Effector memory CD8-positive, alpha-beta T cell (primary cell): ENCODE data around the gene ADAMTS2.

Source experiments
- ATAC-seq: fragments of 150-1000 bp; cut with Tn5 transposase; replicated peaks from 2 replicates; pipeline ENCODE4 v1.10.0; 2021; ENCODE audit warnings: mild to moderate bottlenecking, moderate library complexity
- DNase-seq, 3 experiments: peaks; one replicate each; pipeline ENCODE4 v3.0.0; 2021
- H3K27ac Mint-ChIP-seq, 2 donors: one replicate each; pipeline ENCODE4 v1.8.0; 2022; ENCODE audit warnings: mild to moderate bottlenecking in 2 of 2, mixed read lengths in 2 of 2, moderate library complexity in 2 of 2
- H3K27me3 Mint-ChIP-seq, 2 donors: one replicate each; pipeline ENCODE4 v1.8.0; 2022; ENCODE audit warnings: mixed read lengths in 2 of 2
- H3K36me3 Mint-ChIP-seq: one replicate; pipeline ENCODE4 v1.8.0; 2022; ENCODE audit warnings: mild to moderate bottlenecking, moderate library complexity, mixed read lengths; ENCODE audit not compliant: insufficient read depth
- H3K4me1 Mint-ChIP-seq, 2 donors: one replicate each; pipeline ENCODE4 v1.8.0; 2022; ENCODE audit warnings: low read depth in 2 of 2, mixed read lengths in 2 of 2
- H3K4me3 Mint-ChIP-seq, 2 donors: one replicate each; pipeline ENCODE4 v1.8.0; 2022; ENCODE audit warnings: mild to moderate bottlenecking in 2 of 2, mixed read lengths in 2 of 2, moderate library complexity in 2 of 2
- H3K9me3 Mint-ChIP-seq, 2 donors: one replicate each; pipeline ENCODE4 v1.8.0; 2022; ENCODE audit warnings: mixed read lengths in 2 of 2

The ADAMTS2 gene

GRCh38 chr5:179311091-179311470 lies 34.2 kb downstream of the ADAMTS2 start:
- Mint-ChIP-seq H3K36me3 (no peaks in the 10 kb centered on the region), H3K4me3 (no peak overlapping the region), H3K27me3 (peaks cover 21 to 63% of the 10 kb centered on the region in 2 donors), H3K27ac (no peak overlapping the region), H3K9me3 (no peaks in the 10 kb centered on the region), H3K4me1 (no peaks in the 10 kb centered on the region)
- ATAC-seq: no peak
- no peak for DNase-seq

GRCh38 chr5:179310439-179311090 lies 34.7 kb downstream of the ADAMTS2 start:
- no peak overlapping the region for H3K4me3 Mint-ChIP-seq
- no peaks in the 10 kb centered on the region for H3K4me1 Mint-ChIP-seq
- DNase-seq (no peak), ATAC-seq (no peak)
- no peaks in the 10 kb centered on the region for H3K9me3 Mint-ChIP-seq
- H3K36me3 Mint-ChIP-seq: no peaks in the 10 kb centered on the region
- no peak overlapping the region for H3K27ac Mint-ChIP-seq
- H3K27me3 Mint-ChIP-seq: peaks cover 16 to 58% of the 10 kb centered on the region in 2 donors

DNA sequence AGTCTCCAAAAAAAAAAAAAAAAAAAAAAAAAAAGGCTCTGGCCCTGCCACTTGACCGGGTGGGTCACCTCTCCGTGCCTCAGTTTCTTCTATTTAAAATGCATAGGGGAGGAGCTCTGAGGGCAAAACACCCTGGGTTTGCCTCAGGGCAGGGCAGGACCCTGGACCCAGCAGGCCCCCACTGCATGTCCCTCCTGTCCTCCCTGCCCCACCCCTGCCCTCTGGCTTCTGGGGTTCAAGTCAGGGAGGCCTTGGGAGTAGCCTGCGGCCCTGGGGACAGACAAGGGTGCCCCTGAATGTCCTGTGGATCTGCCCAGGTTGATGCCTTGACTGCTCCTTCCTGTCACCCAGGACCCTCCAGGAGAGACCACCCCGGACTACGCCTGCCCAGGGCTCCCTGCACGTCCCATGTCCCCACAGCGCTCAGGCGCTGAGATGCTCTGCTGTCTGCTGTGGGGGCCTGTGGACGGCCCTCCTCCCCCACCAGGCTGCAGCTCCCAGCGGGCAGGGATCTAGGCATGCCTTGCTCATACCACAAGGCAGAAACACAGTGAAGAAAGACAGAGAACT lies 35.4 kb downstream of the ADAMTS2 start:
- no peaks in the 10 kb centered on the region for H3K36me3 Mint-ChIP-seq
- no peak for ATAC-seq

DNA sequence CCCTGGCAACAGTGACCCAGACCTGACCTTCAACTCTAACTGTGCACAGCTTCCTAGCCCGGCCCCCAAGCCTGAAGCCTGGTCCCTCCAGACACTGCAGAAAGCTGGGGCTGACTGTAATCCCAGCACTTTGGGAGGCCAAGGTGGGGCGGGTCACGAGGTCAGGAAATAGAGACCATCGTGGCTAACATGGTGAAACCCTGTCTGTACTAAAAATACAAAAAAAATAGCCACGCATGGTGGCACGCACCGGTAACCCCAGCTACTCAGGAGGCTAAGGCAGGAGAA lies 35.9 kb downstream of the ADAMTS2 start:
- no peak overlapping the region for H3K4me3 Mint-ChIP-seq
- no peaks in the 10 kb centered on the region for H3K36me3 Mint-ChIP-seq
- peaks cover 5 to 46% of the 10 kb centered on the region in 2 donors for H3K27me3 Mint-ChIP-seq
- H3K9me3 Mint-ChIP-seq: peaks cover 0 to 4% of the 10 kb centered on the region in 2 donors
- no peak overlapping the region for H3K27ac Mint-ChIP-seq
- no peak for DNase-seq
- H3K4me1 Mint-ChIP-seq: no peaks in the 10 kb centered on the region
- no peak for ATAC-seq

More for the DNA sequence above, 35.4 kb downstream of the ADAMTS2 start:
- Mint-ChIP-seq H3K9me3 (no peaks in the 10 kb centered on the region), H3K27me3 (peaks cover 10 to 51% of the 10 kb centered on the region in 2 donors), H3K27ac (no peak overlapping the region), H3K4me1 (no peaks in the 10 kb centered on the region), H3K4me3 (no peak overlapping the region)
- no peak for DNase-seq

DNA sequence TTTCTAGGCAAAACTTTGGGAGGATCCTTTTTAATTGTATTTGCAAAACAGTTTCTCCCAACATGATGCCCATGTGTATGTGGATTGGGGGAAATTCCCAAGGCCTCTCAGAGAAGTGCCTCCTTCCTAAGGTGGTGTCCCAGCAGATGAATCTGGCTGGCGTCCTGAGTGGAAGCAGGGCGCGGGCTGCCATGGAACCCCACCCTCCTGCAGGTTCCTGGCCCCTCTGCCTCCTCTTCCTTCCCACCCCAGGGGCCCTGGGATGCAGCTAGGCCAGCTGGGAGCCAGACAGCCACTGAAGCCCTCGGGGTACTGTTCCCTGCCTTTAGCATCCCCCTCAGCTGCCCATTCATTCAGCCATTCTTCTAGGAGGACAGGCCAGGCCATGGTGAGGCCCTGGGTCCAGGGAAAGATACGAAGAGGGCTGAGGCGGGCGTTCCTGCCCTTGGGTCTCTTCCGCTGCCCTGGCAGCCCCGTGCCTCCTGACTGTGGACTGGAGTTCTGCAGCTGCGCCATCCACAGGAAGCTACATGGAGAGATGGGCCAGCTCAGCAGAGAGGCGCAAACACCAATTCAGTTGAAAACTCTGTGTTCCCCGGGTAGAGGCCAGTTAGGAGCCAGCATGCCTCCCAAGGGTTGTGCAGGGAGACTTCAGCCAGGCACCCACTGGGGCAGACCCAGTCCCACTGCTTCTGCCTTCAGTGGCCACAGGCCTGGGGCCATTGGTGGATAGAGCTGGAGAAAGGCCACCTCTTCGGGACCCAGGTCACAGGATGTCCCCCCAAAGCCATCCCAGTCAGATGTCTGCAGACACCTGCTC lies 36.5 kb downstream of the ADAMTS2 start:
- Mint-ChIP-seq H3K36me3 (peaks cover 3% of the 10 kb centered on the region), H3K27me3 (peaks cover 5 to 44% of the 10 kb centered on the region in 2 donors), H3K4me3 (no peak overlapping the region), H3K4me1 (no peaks in the 10 kb centered on the region), H3K27ac (no peak overlapping the region), H3K9me3 (peaks cover 0 to 8% of the 10 kb centered on the region in 2 donors)
- ATAC-seq: no peak
- no peak for DNase-seq

- DNase-seq: no peak
- H3K36me3 Mint-ChIP-seq: peaks cover 3% of the 10 kb centered on the region
- peaks cover 0 to 8% of the 10 kb centered on the region in 2 donors for H3K9me3 Mint-ChIP-seq
- peaks cover 5 to 45% of the 10 kb centered on the region in 2 donors for H3K27me3 Mint-ChIP-seq
- H3K27ac Mint-ChIP-seq: no peak overlapping the region
- no peak for ATAC-seq
- no peak overlapping the region for H3K4me3 Mint-ChIP-seq
- H3K4me1 Mint-ChIP-seq: no peaks in the 10 kb centered on the region
These were observed 37.3 kb downstream of the ADAMTS2 start for GRCh38 chr5:179307931-179308471.

DNA sequence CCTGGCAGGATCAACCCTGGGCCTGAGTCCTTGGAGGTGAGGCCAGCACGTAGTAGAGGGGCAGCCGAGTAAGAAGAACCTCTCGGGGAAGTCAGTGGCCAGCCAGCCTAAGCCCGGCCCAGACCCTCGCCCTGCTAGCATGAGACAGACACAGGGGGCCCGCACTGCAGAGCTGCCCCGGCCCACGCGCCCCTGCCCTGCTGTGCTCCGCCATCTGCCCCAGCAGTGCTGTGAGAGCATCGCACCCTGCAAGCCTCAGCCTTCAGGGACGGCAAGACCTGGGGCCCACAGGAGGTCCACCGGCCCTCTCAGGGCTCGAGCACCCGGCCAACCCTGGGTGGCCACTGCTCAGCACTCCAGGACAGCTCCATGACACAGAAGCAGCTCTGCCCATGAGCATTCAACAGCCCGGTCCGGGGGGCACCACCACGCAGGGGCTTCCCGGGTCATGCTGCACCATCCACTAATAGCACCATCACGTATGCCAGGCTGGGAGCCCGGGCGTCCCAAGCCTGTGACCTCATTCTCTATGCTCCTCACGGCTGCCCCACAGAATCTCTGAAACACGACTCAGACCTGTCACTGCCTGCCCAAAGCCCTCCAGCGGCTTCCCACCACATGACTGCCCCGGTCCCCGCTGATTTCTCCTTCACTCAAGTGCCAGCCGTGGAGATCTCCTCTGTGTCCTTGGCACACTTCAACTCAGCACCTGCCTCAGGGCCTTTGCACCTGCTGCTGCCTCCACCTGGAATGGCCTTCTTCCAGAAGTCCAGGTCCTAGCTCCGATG lies 38.1 kb downstream of the ADAMTS2 start:
- Mint-ChIP-seq H3K4me1 (no peaks in the 10 kb centered on the region), H3K27ac (no peak overlapping the region), H3K4me3 (no peak overlapping the region), H3K9me3 (peaks cover 0 to 8% of the 10 kb centered on the region in 2 donors), H3K36me3 (peaks cover 3% of the 10 kb centered on the region), H3K27me3 (peaks cover 5 to 47% of the 10 kb centered on the region in 2 donors)
- DNase-seq (no peak), ATAC-seq (no peak)

DNA sequence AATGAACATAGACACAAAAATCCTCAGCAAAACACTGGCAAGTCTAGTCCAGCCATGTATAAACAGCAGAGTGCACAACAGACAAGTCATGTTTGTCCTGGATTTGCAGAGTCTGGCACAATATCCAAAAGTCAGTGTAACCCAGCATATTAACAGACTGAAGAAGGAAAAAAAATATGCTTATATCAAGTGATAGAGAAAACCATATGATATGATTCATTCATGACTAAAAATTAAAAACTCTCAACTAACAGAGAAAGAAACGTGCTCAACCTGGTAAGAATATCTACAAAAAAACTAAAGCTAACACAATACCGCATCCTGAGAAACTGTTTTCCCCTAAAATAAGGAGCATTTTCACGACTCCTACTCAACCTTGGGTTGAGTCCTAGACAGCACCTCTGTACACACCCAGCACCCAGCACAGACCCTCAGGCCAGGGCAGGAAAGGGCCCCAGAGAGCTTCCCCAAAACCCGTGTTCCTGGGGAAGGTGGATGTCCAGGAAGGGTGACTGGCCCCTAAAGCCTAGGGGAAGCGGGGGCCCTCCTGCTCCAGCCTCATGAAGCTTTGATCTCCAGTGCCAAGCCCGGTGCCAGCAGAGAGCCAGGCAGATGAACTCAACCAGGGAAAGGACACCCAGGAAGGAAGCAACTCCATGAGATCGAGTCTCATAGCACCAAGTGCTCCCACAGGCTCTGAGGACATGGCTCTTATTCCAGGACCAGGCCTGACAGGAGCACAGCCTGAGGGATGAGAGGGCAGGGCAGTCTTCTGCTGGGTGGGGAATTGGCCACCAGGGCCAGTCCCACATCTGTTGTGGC lies 38.9 kb downstream of the ADAMTS2 start:
- Mint-ChIP-seq H3K9me3 (peaks cover 0 to 8% of the 10 kb centered on the region in 2 donors), H3K27me3 (peaks cover 5 to 40% of the 10 kb centered on the region in 2 donors), H3K4me3 (no peak overlapping the region), H3K27ac (no peak overlapping the region), H3K36me3 (peaks cover 3% of the 10 kb centered on the region), H3K4me1 (no peaks in the 10 kb centered on the region)
- ATAC-seq: no peak
- DNase-seq: no peak

- Mint-ChIP-seq H3K4me3 (no peak overlapping the region), H3K4me1 (no peaks in the 10 kb centered on the region), H3K27me3 (peaks cover 5 to 30% of the 10 kb centered on the region in 2 donors), H3K9me3 (peaks cover 0 to 8% of the 10 kb centered on the region in 2 donors), H3K36me3 (peaks cover 3% of the 10 kb centered on the region), H3K27ac (no peak overlapping the region)
- DNase-seq: no peak
- ATAC-seq: no peak
These were observed 40.4 kb downstream of the ADAMTS2 start for GRCh38 chr5:179304871-179305270.

DNA sequence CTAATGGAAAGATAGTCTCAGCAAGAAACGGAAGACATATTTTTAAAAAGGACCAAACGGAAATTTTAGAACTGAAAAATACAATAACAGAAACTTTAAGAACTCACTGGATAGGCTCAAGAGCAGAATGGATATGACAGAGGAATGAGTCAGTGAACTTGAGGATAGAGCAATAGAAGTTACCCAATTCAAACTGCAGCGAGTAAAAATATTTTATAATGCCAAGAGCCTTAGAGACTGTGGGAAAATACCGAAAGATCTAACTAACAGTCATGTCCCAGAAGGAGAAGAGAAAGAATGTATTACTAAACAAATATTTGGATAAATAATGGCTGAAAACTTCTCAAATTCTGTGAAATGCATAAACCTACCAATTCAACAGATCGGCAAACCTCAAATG lies 40.8 kb downstream of the ADAMTS2 start:
- H3K9me3 Mint-ChIP-seq: peaks cover 0 to 8% of the 10 kb centered on the region in 2 donors
- peaks cover 5 to 29% of the 10 kb centered on the region in 2 donors for H3K27me3 Mint-ChIP-seq
- no peak for ATAC-seq
- DNase-seq: no peak
- peaks cover 3% of the 10 kb centered on the region for H3K36me3 Mint-ChIP-seq
- no peaks in the 10 kb centered on the region for H3K4me1 Mint-ChIP-seq
- H3K4me3 Mint-ChIP-seq: no peak overlapping the region
- H3K27ac Mint-ChIP-seq: no peak overlapping the region

DNA sequence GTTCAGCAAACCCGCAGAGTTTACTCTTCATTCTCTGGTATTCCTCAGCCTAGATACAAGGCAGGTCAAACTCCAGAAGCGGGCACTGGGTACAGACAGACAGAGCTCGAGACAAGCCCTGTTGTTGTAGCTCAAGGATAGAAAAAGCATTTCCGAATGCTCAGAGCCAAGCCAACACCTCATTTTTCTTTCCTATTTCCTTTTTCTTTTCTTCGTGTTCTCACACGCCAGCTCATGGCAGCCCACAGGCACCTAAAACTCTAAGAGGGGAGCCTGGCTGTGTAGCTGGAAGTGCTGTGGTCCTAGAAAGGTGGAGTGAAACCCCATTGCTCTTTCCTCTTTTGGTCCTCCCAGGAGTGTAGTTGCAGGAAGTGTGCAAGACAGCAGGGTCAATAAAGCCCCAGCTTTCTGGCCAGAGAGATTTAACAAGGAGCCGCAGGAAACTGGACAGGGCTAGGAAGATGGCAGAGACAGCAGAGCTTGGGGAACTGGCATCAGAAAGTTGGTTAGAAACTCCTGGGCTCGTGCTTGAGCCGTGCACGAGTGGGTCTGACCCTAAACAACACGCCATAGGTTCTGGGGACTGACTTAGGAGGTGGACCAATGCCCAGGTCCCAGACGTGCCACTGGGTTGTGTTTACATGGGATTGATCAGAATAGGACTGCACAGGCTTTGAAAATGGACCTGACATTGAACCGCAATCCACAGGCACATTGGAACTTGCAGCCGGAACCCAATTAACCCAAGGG lies 41.6 kb downstream of the ADAMTS2 start:
- peaks cover 0 to 8% of the 10 kb centered on the region in 2 donors for H3K9me3 Mint-ChIP-seq
- DNase-seq (no peak), ATAC-seq (no peak)
- no peak overlapping the region for H3K27ac Mint-ChIP-seq
- H3K4me1 Mint-ChIP-seq: no peaks in the 10 kb centered on the region
- no peak overlapping the region for H3K4me3 Mint-ChIP-seq
- peaks cover 3% of the 10 kb centered on the region for H3K36me3 Mint-ChIP-seq
- H3K27me3 Mint-ChIP-seq: peaks cover 5 to 21% of the 10 kb centered on the region in 2 donors
